Trophoblast cell (in vitro differentiated cells and primary cell): Measurements from ENCODE around the gene CKS1B.

Source experiments
- DNase-seq, 2 donors: peaks; one replicate each; pipeline ENCODE4 v3.0.0-alpha.2; 2016
- H2AFZ ChIP-seq: 2 replicates; pipeline ENCODE4 v1.6.1; 2013; ENCODE audit warnings: low read length, moderate library complexity, mild to moderate bottlenecking; ENCODE audit not compliant: insufficient read depth, poor library complexity
- H2AK5ac ChIP-seq: 2 replicates; pipeline ENCODE4 v1.6.1; 2013; ENCODE audit warnings: mild to moderate bottlenecking, low read length
- H2BK120ac ChIP-seq: 2 replicates; pipeline ENCODE4 v1.6.1; 2013; ENCODE audit warnings: low read length, mild to moderate bottlenecking, moderate library complexity; ENCODE audit not compliant: insufficient read depth, poor library complexity
- H2BK12ac ChIP-seq: 2 replicates; pipeline ENCODE4 v1.6.1; 2013; ENCODE audit warnings: mild to moderate bottlenecking, low read length, moderate library complexity
- H2BK5ac ChIP-seq: 2 replicates; pipeline ENCODE4 v1.6.1; 2013; ENCODE audit warnings: low read length, low read depth, moderate library complexity, mild to moderate bottlenecking; ENCODE audit not compliant: poor library complexity
- H3K14ac ChIP-seq: 2 replicates; pipeline ENCODE4 v1.6.1; 2013; ENCODE audit warnings: mild to moderate bottlenecking, low read length
- H3K18ac ChIP-seq: 2 replicates; pipeline ENCODE4 v1.6.1; 2013; ENCODE audit warnings: mild to moderate bottlenecking, low read length
- H3K23ac ChIP-seq: 2 replicates; pipeline ENCODE4 v1.6.1; 2013; ENCODE audit warnings: low read length
- H3K27ac ChIP-seq: 2 replicates; pipeline ENCODE4 v1.5.1; 2013; ENCODE audit warnings: low read depth, mild to moderate bottlenecking, inconsistent platforms, low read length, moderate library complexity
- H3K27me3 ChIP-seq: 2 replicates; pipeline ENCODE4 v1.6.1; 2013; ENCODE audit warnings: inconsistent platforms, mild to moderate bottlenecking, low read length, moderate library complexity; ENCODE audit not compliant: insufficient read depth
- H3K36me3 ChIP-seq, 2 experiments: 1 replicate in 1 of 2; 2 replicates in 1 of 2; pipeline ENCODE4 v1.6.1; 2013; ENCODE audit warnings: low read length in 2 of 2, mild to moderate bottlenecking in 2 of 2, moderate library complexity in 1 of 2; ENCODE audit not compliant: insufficient read depth in 2 of 2, control insufficient read depth in 1 of 2
- H3K4ac ChIP-seq: 2 replicates; pipeline ENCODE4 v1.6.1; 2013; ENCODE audit warnings: low read depth, mild to moderate bottlenecking, low read length, moderate library complexity
- H3K4me1 ChIP-seq, 2 experiments: 1 replicate in 1 of 2; 2 replicates in 1 of 2; pipeline ENCODE4 v1.6.1; 2013; ENCODE audit warnings: low read length in 2 of 2, mild to moderate bottlenecking in 2 of 2, moderate library complexity in 1 of 2; ENCODE audit not compliant: insufficient read depth in 2 of 2, control insufficient read depth in 1 of 2
- H3K4me2 ChIP-seq: 2 replicates; pipeline ENCODE4 v1.6.1; 2013; ENCODE audit warnings: inconsistent platforms, mild to moderate bottlenecking, low read length, moderate library complexity
- H3K4me3 ChIP-seq: 2 replicates; pipeline ENCODE4 v1.5.1; 2013; ENCODE audit warnings: mild to moderate bottlenecking, low read depth, low read length, inconsistent platforms
- H3K79me1 ChIP-seq: one replicate; pipeline ENCODE4 v1.6.1; 2013; ENCODE audit warnings: low read length
- H3K79me2 ChIP-seq: 2 replicates; pipeline ENCODE4 v1.6.1; 2013; ENCODE audit warnings: low read length, mild to moderate bottlenecking; ENCODE audit not compliant: control insufficient read depth, insufficient read depth, poor library complexity
- H3K9ac ChIP-seq: 2 replicates; pipeline ENCODE4 v1.6.1; 2013; ENCODE audit warnings: mild to moderate bottlenecking, low read length
- H3K9me3 ChIP-seq: 2 replicates; pipeline ENCODE4 v1.6.1; 2013; ENCODE audit warnings: low read depth, mild to moderate bottlenecking, control low read depth, inconsistent platforms, low read length; ENCODE audit not compliant: insufficient read depth
- H4K12ac ChIP-seq: 2 replicates; pipeline ENCODE4 v1.6.1; 2013; ENCODE audit warnings: low read depth, mild to moderate bottlenecking, low read length, moderate library complexity
- H4K8ac ChIP-seq: 2 replicates; pipeline ENCODE4 v1.6.1; 2013; ENCODE audit warnings: low read depth, mild to moderate bottlenecking, low read length, moderate library complexity
- H4K91ac ChIP-seq: one replicate; pipeline ENCODE4 v1.6.1; 2013; ENCODE audit warnings: low read depth, mild to moderate bottlenecking, low read length, moderate library complexity
- WGBS: extraction: QIAGEN DNeasy Blood & Tissue Kit; methylation state at CpG from one replicate; pipeline ENCODE4 v1.1.7; 2013; ENCODE audit warnings: missing lambda C conversion rate; ENCODE audit not compliant: insufficient read length, insufficient coverage; ENCODE audit errors: extremely low coverage; 5-methylcytosine and 5-hydroxymethylcytosine counted together

The CKS1B gene

DNA sequence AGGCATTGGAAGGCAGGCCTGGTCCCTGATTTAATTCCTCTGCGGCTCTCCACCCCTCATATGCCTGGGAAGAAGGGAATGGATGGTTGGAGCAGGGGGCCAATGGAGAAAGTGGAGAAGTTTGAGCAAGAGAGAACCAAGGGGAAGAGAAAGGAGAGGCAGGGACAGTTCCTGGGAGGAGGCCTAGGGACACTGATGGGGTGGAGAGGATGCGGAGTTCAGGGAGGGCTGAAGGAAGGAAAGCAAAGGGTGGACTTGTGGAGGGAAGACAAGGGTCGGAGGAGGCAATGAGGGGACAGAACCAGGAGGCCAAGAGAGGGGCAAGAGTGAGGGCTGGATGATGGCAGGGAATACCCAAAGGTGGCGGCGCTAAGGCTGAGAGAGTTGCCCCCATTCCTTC lies 35.3 kb downstream of the CKS1B start:
- H4K91ac ChIP-seq: no peak overlapping the region
- peaks cover 12 to 20% of the 10 kb centered on the region in 2 experiments for H3K36me3 ChIP-seq
- no peak overlapping the region for H2BK12ac ChIP-seq
- H3K9ac ChIP-seq: no peak overlapping the region
- H3K23ac ChIP-seq: no peak overlapping the region
- no peak overlapping the region for H4K12ac ChIP-seq
- H3K14ac ChIP-seq: no peak overlapping the region
- no peak overlapping the region for H2AFZ ChIP-seq
- no peak overlapping the region for H2BK120ac ChIP-seq
- H3K27me3 ChIP-seq: no peaks in the 10 kb centered on the region
- H3K27ac ChIP-seq: no peak overlapping the region
- no peak overlapping the region for H2BK5ac ChIP-seq
- H3K9me3 ChIP-seq: no peaks in the 10 kb centered on the region
- no peaks in the 10 kb centered on the region for H3K79me1 ChIP-seq
- no peak overlapping the region for H2AK5ac ChIP-seq
- H3K18ac ChIP-seq: no peak overlapping the region
- peak overlapping the region; percentile 1 for H3K4ac ChIP-seq
- WGBS: no CpG with 5 or more reads among the region's 5 CpGs
- H3K4me2 ChIP-seq: no peak overlapping the region
- H4K8ac ChIP-seq: no peak overlapping the region
- peaks cover 3% of the 10 kb centered on the region for H3K79me2 ChIP-seq
- no peak overlapping the region for H3K4me3 ChIP-seq
- H3K4me1 ChIP-seq: peaks cover 11 to 20% of the 10 kb centered on the region in 2 experiments
- no peak for DNase-seq

DNA sequence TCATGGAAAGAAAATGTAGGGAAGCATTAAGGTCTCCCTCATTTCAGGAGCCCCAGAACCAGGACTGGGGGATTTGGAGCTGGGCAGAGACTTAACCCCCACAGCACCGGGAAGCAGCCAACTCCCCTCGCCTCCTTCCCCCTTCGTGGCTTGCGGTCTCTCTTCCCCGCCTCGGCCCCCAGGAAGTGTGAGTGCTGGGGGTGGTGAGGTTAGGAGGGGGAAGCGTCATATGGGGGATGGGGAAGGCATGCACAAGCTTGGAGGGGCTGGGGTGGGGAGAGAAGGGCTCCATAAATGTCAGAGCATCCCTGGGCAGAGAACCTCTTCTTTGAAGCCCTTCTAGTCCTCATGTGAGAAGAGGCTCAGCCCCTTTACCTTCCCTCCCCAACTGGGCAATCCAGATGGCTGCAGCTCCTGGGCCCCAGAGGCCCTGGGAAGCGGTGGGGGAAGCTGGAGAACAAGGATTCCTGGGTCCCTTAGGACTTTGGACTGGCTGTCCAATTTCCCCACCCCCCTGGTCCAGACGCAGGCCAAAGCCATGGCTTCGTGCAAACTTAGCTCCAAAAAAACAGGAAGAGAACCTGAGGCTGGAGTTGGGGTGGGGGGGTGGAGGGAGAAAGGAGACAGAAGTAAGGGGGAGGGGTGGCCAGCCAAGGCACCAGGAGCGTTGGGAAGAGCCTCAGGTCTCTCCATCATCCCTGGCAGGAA lies 35.9 kb downstream of the CKS1B start:
- Histone ChIP-seq H3K18ac (no peak overlapping the region), H3K27ac (no peak overlapping the region), H3K27me3 (no peaks in the 10 kb centered on the region), H2AK5ac (no peak overlapping the region), H3K4ac (no peak overlapping the region), H3K79me1 (no peaks in the 10 kb centered on the region), H3K23ac (no peak overlapping the region), H3K79me2 (peaks cover 3% of the 10 kb centered on the region), H3K9me3 (no peaks in the 10 kb centered on the region), H3K4me1 (peaks cover 11 to 20% of the 10 kb centered on the region in 2 experiments), H4K91ac (no peak overlapping the region), H4K8ac (no peak overlapping the region), H3K9ac (no peak overlapping the region), H4K12ac (no peak overlapping the region), H3K14ac (no peak overlapping the region), H3K36me3 (peaks cover 18 to 26% of the 10 kb centered on the region in 2 experiments), H2BK12ac (no peak overlapping the region), H3K4me2 (no peak overlapping the region), H3K4me3 (no peak overlapping the region), H2AFZ (no peak overlapping the region), H2BK120ac (no peak overlapping the region), H2BK5ac (no peak overlapping the region)
- WGBS: no CpG with 5 or more reads among the region's 11 CpGs
- DNase-seq: no peak

DNA sequence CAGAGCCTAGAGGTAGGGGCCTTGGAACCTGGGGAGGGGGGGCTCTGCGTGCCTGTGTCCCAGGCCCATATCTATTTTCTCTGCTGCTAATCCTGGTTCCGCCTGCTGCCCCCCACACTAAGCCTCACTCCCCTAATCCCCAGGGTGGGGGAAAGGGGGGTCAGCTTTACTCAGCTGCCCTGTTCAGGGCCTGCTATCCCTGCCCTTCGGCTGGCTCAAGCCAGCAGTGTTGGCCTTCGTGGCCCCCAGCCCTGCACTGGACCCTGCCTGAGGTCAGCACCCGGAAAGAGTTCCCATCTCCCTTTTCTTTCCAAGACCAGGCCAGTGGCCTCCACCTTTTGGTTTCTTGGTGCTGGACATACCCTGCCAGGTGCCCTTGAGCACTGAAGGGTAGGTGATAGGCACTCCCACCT lies 36.5 kb downstream of the CKS1B start:
- no peak overlapping the region for H3K4me3 ChIP-seq
- no peak overlapping the region for H3K14ac ChIP-seq
- H2BK12ac ChIP-seq: no peak overlapping the region
- H3K23ac ChIP-seq: no peak overlapping the region
- H3K9ac ChIP-seq: no peak overlapping the region
- peaks cover 24 to 32% of the 10 kb centered on the region in 2 experiments for H3K36me3 ChIP-seq
- no peak overlapping the region for H2AFZ ChIP-seq
- no peak overlapping the region for H4K91ac ChIP-seq
- no CpG with 5 or more reads among the region's 5 CpGs for whole genome bisulfite sequencing
- no peak for DNase-seq
- H3K79me1 ChIP-seq: no peaks in the 10 kb centered on the region
- no peak overlapping the region for H2BK120ac ChIP-seq
- H3K4ac ChIP-seq: peak overlapping the region; percentile 43
- no peak overlapping the region for H4K12ac ChIP-seq
- H4K8ac ChIP-seq: no peak overlapping the region
- no peak overlapping the region for H3K4me2 ChIP-seq
- H3K4me1 ChIP-seq: peaks cover 11 to 20% of the 10 kb centered on the region in 2 experiments
- H3K27me3 ChIP-seq: no peaks in the 10 kb centered on the region
- no peak overlapping the region for H3K27ac ChIP-seq
- no peak overlapping the region for H3K18ac ChIP-seq
- no peaks in the 10 kb centered on the region for H3K9me3 ChIP-seq
- peaks cover 3% of the 10 kb centered on the region for H3K79me2 ChIP-seq
- H2BK5ac ChIP-seq: no peak overlapping the region
- no peak overlapping the region for H2AK5ac ChIP-seq

DNA sequence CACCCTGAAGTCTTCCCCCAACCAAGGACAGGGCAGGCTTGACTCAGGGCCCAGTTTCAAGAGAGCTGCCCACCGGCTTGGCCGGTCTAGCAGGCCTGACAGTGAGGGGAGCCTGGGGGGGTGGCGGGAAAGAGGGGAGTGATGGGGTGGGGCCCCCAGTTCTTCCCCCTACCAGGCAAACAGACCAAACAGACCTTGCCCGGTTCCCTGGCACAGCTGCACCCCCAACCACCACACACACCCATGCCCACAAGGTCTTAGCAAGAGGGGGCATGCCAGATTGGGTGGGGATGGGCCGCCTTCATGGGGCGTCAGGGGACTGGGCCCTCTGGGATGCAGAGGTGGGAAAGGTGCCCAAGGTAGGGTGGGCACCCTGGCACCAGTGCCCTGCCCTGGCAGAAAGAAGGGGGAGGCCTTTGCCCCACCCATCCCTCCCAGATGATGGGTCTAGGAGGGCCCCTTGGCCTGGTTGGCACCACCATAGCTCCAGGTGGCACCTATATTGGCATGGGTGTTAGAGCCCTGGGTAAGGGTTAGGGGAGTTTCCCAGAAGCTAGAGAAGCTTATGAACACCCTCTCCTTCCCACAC lies 37.0 kb downstream of the CKS1B start:
- peaks cover 3% of the 10 kb centered on the region for H3K79me2 ChIP-seq
- no peak overlapping the region for H4K91ac ChIP-seq
- H3K36me3 ChIP-seq: peaks cover 29 to 32% of the 10 kb centered on the region in 2 experiments
- H3K4me2 ChIP-seq: no peak overlapping the region
- no peak overlapping the region for H4K8ac ChIP-seq
- no peaks in the 10 kb centered on the region for H3K27me3 ChIP-seq
- no CpG with 5 or more reads among the region's 6 CpGs for WGBS
- no peak overlapping the region for H3K23ac ChIP-seq
- no peak overlapping the region for H4K12ac ChIP-seq
- no peak overlapping the region for H2BK5ac ChIP-seq
- DNase-seq: no peak
- H3K4ac ChIP-seq: no peak overlapping the region
- H3K4me1 ChIP-seq: peaks cover 11 to 18% of the 10 kb centered on the region in 2 experiments
- H3K9me3 ChIP-seq: peaks cover 1% of the 10 kb centered on the region
- no peak overlapping the region for H2AK5ac ChIP-seq
- peaks cover under 1% of the 10 kb centered on the region for H3K79me1 ChIP-seq
- H3K18ac ChIP-seq: no peak overlapping the region
- H3K4me3 ChIP-seq: no peak overlapping the region
- no peak overlapping the region for H2BK120ac ChIP-seq
- no peak overlapping the region for H3K27ac ChIP-seq
- H3K9ac ChIP-seq: no peak overlapping the region
- H2BK12ac ChIP-seq: no peak overlapping the region
- H3K14ac ChIP-seq: no peak overlapping the region
- no peak overlapping the region for H2AFZ ChIP-seq
